ENCODE results near the gene GATAD2A. TPM values are rescaled to one million over a fixed set of nuclear protein-coding genes. Genes with fewer than 3 reads are reported as not detected.
"Not testable (repeated sequence)": the region's sequence is repeated elsewhere in the genome, so short reads cannot be mapped to it uniquely, and the experiment has no call there.

GATAD2A gene
- total RNA-seq, 1 donor from 2014 or later = 135 TPM

GRCh38 chr19:19445911-19446361 lies 40.5 kb downstream of the GATAD2A start:
- intact Hi-C loops (cut with micrococcal nuclease) = no loop called here

GRCh38 chr19:19446655-19447437 lies 41.4 kb downstream of the GATAD2A start:
- intact Hi-C loops (cut with micrococcal nuclease) = loop anchor here (1.0 kb wide), 2 partner anchors 12 to 42 kb away; no protein-coding TSS in a partner anchor

- intact Hi-C loops (cut with micrococcal nuclease) = loop anchor here (1.0 kb wide), 2 partner anchors 12 to 42 kb away; no protein-coding TSS in a partner anchor
Observed at GRCh38 chr19:19447536-19448237, 42.2 kb downstream of the GATAD2A start.

GRCh38 chr19:19448238-19448544 lies 42.7 kb downstream of the GATAD2A start:
- intact Hi-C loops (cut with micrococcal nuclease) = no loop called here

- intact Hi-C loops (cut with micrococcal nuclease) = loop anchor here (1.0 kb wide), 1 partner anchor 8 kb away; no protein-coding TSS in a partner anchor
Observed at GRCh38 chr19:19451429-19452242, 46.2 kb downstream of the GATAD2A start.

GRCh38 chr19:19452243-19453124 lies 47.0 kb downstream of the GATAD2A start:
- intact Hi-C loops (cut with micrococcal nuclease) = no loop called here

- intact Hi-C loops (cut with micrococcal nuclease) = no loop called here
Observed at GRCh38 chr19:19453125-19453454, 47.6 kb downstream of the GATAD2A start.

GRCh38 chr19:19455166-19455919 lies 49.9 kb downstream of the GATAD2A start:
- intact Hi-C loops (cut with micrococcal nuclease) = not testable (repeated sequence)

GRCh38 chr19:19457671-19458070 lies 52.2 kb downstream of the GATAD2A start:
- intact Hi-C loops (cut with micrococcal nuclease) = no loop called here

GRCh38 chr19:19458110-19458816 lies 52.8 kb downstream of the GATAD2A start:
- intact Hi-C loops (cut with micrococcal nuclease) = no loop called here

GRCh38 chr19:19459073-19459472 lies 53.6 kb downstream of the GATAD2A start:
- intact Hi-C loops (cut with micrococcal nuclease) = loop anchor here (1.0 kb wide), 8 partner anchors 8 to 139 kb away; partner anchors contain the start of genes GATAD2A, MAU2 and SUGP1

- intact Hi-C loops (cut with micrococcal nuclease) = loop anchor here (1.0 kb wide), 8 partner anchors 8 to 139 kb away; partner anchors contain the start of genes GATAD2A, MAU2 and SUGP1
Observed at GRCh38 chr19:19459707-19460251, 54.3 kb downstream of the GATAD2A start.

- intact Hi-C loops (cut with micrococcal nuclease) = no loop called here
Observed at GRCh38 chr19:19460258-19460731, 54.8 kb downstream of the GATAD2A start.

- intact Hi-C loops (cut with micrococcal nuclease) = no loop called here
Observed at GRCh38 chr19:19460761-19461265, 55.3 kb downstream of the GATAD2A start.

GRCh38 chr19:19461306-19461670 lies 55.8 kb downstream of the GATAD2A start:
- intact Hi-C loops (cut with micrococcal nuclease) = no loop called here

- intact Hi-C loops (cut with micrococcal nuclease) = no loop called here
Observed at GRCh38 chr19:19461671-19462622, 56.5 kb downstream of the GATAD2A start.

GRCh38 chr19:19463348-19464117 lies 58.1 kb downstream of the GATAD2A start:
- intact Hi-C loops (cut with micrococcal nuclease) = no loop called here
